Type B pancreatic cell (in vitro differentiated cells): Measurements from ENCODE around the gene FIGNL1. TPM values are rescaled to one million over a fixed set of nuclear protein-coding genes. Genes with fewer than 3 reads are reported as not detected.

Experiments used
- DNase-seq: peaks from one replicate; pipeline ENCODE4 v3.0.0; 2021; ENCODE audit warnings: mixed read lengths; ENCODE audit not compliant: unreplicated experiment; ENCODE audit errors: extremely low spot score
- H3K27ac Mint-ChIP-seq: 2 replicates; pipeline ENCODE4 v1.8.0; 2021; ENCODE audit warnings: mild to moderate bottlenecking, mixed read lengths
- H3K27me3 Mint-ChIP-seq: 2 replicates; pipeline ENCODE4 v1.8.0; 2021; ENCODE audit warnings: mixed read lengths
- H3K36me3 Mint-ChIP-seq: 2 replicates; pipeline ENCODE4 v1.8.0; 2021; ENCODE audit warnings: mixed read lengths
- H3K4me1 Mint-ChIP-seq: one replicate; pipeline ENCODE4 v1.8.0; 2021; ENCODE audit warnings: mixed read lengths; ENCODE audit not compliant: unreplicated experiment
- H3K4me3 Mint-ChIP-seq: 2 replicates; pipeline ENCODE4 v1.8.0; 2021; ENCODE audit warnings: mild to moderate bottlenecking, mixed read lengths
- H3K9me3 Mint-ChIP-seq: 2 replicates; pipeline ENCODE4 v1.8.0; 2021; ENCODE audit warnings: mixed read lengths
- long read RNA-seq: library from polyadenylated mRNA; unstranded; transcript quantifications from one replicate; pipeline ENCODE4 v2.0.0, GENCODE V29; 2020
- total RNA-seq: library from RNA; stranded (reverse); gene quantifications from 2 replicates; pipeline ENCODE4 v1.2.1, GENCODE V29; 2021; ENCODE audit warnings: low replicate concordance
- TF ChIP-seq, protein P1 (sequence below): fragments of 200-600 bp; sonication (generic); conservative IDR thresholded peaks from 2 replicates; pipeline ENCODE4 v1.5.0; 2021; ENCODE audit warnings: antibody characterized with exemption, mild to moderate bottlenecking

FIGNL1 gene, protein sequence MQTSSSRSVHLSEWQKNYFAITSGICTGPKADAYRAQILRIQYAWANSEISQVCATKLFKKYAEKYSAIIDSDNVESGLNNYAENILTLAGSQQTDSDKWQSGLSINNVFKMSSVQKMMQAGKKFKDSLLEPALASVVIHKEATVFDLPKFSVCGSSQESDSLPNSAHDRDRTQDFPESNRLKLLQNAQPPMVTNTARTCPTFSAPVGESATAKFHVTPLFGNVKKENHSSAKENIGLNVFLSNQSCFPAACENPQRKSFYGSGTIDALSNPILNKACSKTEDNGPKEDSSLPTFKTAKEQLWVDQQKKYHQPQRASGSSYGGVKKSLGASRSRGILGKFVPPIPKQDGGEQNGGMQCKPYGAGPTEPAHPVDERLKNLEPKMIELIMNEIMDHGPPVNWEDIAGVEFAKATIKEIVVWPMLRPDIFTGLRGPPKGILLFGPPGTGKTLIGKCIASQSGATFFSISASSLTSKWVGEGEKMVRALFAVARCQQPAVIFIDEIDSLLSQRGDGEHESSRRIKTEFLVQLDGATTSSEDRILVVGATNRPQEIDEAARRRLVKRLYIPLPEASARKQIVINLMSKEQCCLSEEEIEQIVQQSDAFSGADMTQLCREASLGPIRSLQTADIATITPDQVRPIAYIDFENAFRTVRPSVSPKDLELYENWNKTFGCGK
- total RNA-seq = 15.8 and 28.6 TPM in 2 replicates
- long read RNA-seq, transcript FIGNL1-202 (4 exons, 3,485 nt) = major isoform, 9 of 59 reads
- long read RNA-seq, transcript FIGNL1-213 (3 exons, 3,368 nt) = minor isoform, 7 of 59 reads
- long read RNA-seq, transcript FIGNL1-206 (4 exons, 3,626 nt) = minor isoform, 6 of 59 reads
- long read RNA-seq, partial matches to known transcripts = 0 of 59 reads
- long read RNA-seq, other reads (novel, unspliced or antisense) = 29 of 59 reads

DNA sequence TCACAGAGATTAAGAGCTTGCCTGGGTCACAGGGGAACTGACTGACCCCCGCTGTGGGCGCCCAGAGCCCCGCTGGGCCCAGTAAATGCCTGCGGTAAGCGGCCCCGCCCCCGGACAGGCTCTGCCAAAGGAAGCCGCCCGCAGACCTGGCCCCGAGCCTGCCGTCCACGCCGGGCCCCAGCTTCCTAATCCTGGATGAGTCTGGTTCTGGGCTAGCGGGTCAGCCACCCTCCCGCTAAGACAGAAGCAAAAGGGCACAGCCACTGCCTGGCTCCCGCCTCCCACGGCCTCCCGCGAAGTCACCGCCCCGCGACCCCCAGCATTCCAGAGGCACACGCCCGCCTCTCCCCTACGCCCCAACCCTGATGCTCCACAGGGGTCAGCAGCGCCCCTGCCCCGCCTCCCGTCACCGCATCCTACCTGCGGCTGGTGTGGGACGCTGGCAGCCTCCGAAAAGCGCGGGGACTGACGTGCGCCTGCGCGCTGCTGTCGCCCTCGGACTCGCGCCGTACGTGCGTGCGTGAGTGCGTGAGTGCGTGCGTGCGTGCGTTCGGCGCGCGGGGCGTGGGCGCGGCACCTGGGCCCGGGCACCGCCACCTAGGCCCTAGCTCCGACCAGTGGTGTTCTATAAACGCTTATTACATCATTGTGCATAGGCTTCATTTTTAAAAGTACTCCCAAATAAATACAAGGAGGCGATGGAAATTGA is at the start of gene FIGNL1:
Gene FIGNL1, minus strand, starts transcription at position 470 of the 709 bp plus-strand sequence. CDS start 3,063 bp downstream, outside the sequence.
- Mint-ChIP-seq H3K4me3 (peak within 1 kb of the TSS; percentile 91), H3K36me3 (peaks cover 12% of the 10 kb centered on the region), H3K9me3 (no peaks in the 10 kb centered on the region), H3K4me1 (peaks cover 9% of the 10 kb centered on the region), H3K27me3 (peaks cover 12% of the 10 kb centered on the region), H3K27ac (no peak within 1 kb of the TSS)
- DNase-seq = peak; percentile 77
- TF ChIP-seq, protein P1, sequence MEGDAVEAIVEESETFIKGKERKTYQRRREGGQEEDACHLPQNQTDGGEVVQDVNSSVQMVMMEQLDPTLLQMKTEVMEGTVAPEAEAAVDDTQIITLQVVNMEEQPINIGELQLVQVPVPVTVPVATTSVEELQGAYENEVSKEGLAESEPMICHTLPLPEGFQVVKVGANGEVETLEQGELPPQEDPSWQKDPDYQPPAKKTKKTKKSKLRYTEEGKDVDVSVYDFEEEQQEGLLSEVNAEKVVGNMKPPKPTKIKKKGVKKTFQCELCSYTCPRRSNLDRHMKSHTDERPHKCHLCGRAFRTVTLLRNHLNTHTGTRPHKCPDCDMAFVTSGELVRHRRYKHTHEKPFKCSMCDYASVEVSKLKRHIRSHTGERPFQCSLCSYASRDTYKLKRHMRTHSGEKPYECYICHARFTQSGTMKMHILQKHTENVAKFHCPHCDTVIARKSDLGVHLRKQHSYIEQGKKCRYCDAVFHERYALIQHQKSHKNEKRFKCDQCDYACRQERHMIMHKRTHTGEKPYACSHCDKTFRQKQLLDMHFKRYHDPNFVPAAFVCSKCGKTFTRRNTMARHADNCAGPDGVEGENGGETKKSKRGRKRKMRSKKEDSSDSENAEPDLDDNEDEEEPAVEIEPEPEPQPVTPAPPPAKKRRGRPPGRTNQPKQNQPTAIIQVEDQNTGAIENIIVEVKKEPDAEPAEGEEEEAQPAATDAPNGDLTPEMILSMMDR = no peak

DNA sequence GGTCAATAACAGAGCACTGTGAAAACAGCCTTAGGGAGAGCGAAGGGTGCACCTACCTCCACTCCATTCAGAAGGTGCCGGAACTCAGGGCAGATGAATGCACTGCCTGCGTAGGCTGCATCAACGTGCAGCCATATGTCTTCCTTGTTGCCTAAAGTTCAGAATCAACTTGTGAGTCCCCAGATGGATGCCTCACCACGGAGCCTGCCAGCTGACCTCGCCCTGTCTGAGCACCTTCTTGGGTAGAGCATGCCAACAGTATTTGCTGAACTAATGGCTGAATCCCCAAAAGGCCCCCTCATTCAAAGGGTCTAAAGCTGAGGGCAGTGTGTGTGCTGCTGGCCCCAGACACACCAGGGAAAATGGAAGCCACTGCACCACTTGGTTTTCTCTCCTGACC is 48.9 kb upstream of the FIGNL1 start:
- H3K36me3 Mint-ChIP-seq = no peaks in the 10 kb centered on the region
- no peak overlapping the region for H3K27ac Mint-ChIP-seq
- H3K4me3 Mint-ChIP-seq = no peak overlapping the region
- DNase-seq = no peak
- H3K9me3 Mint-ChIP-seq = peaks cover 9% of the 10 kb centered on the region
- peaks cover 11% of the 10 kb centered on the region for H3K27me3 Mint-ChIP-seq
- H3K4me1 Mint-ChIP-seq = peaks cover 14% of the 10 kb centered on the region
- TF ChIP-seq, protein P1 = no peak

DNA sequence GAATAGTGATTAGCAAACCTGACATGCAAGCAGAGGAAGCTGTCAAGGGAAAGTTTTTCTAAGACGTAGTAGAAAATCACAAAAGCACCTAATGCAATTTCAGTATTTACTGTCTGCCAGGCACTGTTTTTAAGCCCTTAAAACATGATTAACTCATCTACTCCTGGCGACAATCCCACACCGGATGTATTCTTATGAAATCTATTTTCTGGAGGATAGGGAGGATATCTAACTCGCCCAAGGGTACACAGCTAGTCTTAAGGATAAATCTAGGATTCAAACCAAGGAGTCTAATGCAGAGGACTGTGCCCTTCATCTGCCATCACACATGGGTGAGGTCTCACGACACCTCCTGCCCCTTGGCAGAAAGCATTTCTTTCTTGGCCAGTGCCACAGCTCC is 47.8 kb upstream of the FIGNL1 start:
- Mint-ChIP-seq H3K27ac (no peak overlapping the region), H3K36me3 (no peaks in the 10 kb centered on the region), H3K4me1 (peaks cover 14% of the 10 kb centered on the region), H3K27me3 (peaks cover 11% of the 10 kb centered on the region), H3K9me3 (peaks cover 9% of the 10 kb centered on the region), H3K4me3 (no peak overlapping the region)
- no peak for DNase-seq
- TF ChIP-seq, protein P1 = no peak

DNA sequence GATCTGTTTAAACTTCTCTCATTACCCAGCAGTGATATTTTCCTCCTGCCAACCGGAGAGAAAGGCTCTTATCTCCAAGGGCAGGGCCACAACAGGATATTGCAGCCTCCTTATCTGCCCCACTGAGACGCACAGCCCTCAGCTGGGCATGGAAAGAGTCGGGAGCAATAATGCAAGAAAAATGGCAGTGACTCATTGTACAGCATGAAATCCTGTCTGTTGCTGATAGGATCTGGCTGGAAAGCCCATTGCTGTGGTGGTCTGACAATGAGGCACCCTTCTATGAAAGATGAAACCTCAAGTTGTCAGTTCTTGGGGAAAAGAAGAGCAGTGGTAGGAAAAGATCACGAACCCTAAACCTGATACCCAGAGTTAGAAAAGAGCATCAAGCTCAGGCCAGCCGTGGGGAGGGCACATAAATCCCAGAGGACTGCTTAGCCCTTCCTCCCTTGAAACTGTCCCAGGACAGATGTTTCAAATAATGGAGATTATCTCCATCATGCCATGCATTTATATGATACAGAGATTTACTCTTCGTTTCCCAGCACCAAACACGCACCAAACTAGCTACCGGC is 47.0 kb upstream of the FIGNL1 start:
- Mint-ChIP-seq H3K9me3 (peaks cover 9% of the 10 kb centered on the region), H3K4me3 (peak overlapping the region; percentile 43), H3K4me1 (peaks cover 10% of the 10 kb centered on the region), H3K27me3 (peaks cover 11% of the 10 kb centered on the region), H3K27ac (peak overlapping the region; percentile 62), H3K36me3 (no peaks in the 10 kb centered on the region)
- TF ChIP-seq, protein P1 = no peak
- DNase-seq = no peak

DNA sequence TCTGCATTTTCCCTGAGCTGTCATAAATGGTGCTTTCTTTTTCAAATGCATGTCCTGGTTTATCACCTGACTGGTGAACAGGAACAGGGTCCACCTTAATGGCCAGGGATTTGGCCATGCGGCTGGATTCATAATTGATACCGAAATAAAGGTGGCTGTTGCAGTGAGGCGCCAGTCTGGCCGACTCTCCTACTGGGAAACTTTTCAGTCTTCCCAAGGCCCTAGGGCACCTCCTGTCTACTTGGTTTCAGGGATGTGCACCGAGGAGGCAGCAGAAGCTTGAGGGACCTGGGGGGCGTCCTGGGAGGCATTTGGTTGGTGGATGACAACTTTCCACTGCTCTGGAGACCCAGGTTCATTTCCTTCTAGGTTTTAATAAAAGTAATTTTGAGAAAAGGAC is 46.4 kb upstream of the FIGNL1 start:
- DNase-seq = no peak
- H3K4me1 Mint-ChIP-seq = peaks cover 10% of the 10 kb centered on the region
- TF ChIP-seq, protein P1 = no peak
- peaks cover 9% of the 10 kb centered on the region for H3K9me3 Mint-ChIP-seq
- H3K27ac Mint-ChIP-seq = no peak overlapping the region
- H3K36me3 Mint-ChIP-seq = no peaks in the 10 kb centered on the region
- no peak overlapping the region for H3K4me3 Mint-ChIP-seq
- peaks cover 11% of the 10 kb centered on the region for H3K27me3 Mint-ChIP-seq
